HG03103 (cell line): ENCODE results near the gene TUBB2A.
"Not testable (repeated sequence)": the region's sequence is repeated elsewhere in the genome, so short reads cannot be mapped to it uniquely, and the experiment has no call there.

Experiments
- ATAC-seq: cut with Tn5 transposase; IDR thresholded peaks from one replicate; pipeline ENCODE4 v1.9.1; 2021; ENCODE audit warnings: low read depth; ENCODE audit not compliant: unreplicated experiment

Gene TUBB2A

GRCh38 chr6:3156184-3157130, 887 bp downstream of the TUBB2A start:
- not testable (repeated sequence) for ATAC-seq

GRCh38 chr6:3155416-3155815, 1.9 kb downstream of the TUBB2A start:
- ATAC-seq = not testable (repeated sequence)

- no peak for ATAC-seq
These were observed 4.7 kb downstream of the TUBB2A start for GRCh38 chr6:3152689-3153088.

GRCh38 chr6:3151691-3152090, 5.7 kb downstream of the TUBB2A start:
- no peak for ATAC-seq

GRCh38 chr6:3147914-3148757, 9.2 kb downstream of the TUBB2A start:
- no peak for ATAC-seq

- no peak for ATAC-seq
These were observed 12.8 kb downstream of the TUBB2A start for GRCh38 chr6:3144571-3144970.

GRCh38 chr6:3143158-3143557, 14.2 kb downstream of the TUBB2A start:
- no peak for ATAC-seq

- no peak for ATAC-seq
These were observed 14.8 kb downstream of the TUBB2A start for GRCh38 chr6:3142536-3142935.

GRCh38 chr6:3140201-3140600, 17.1 kb downstream of the TUBB2A start:
- ATAC-seq = no peak

- no peak for ATAC-seq
These were observed 18.0 kb downstream of the TUBB2A start for GRCh38 chr6:3139090-3139903.

GRCh38 chr6:3138341-3138740, 19.0 kb downstream of the TUBB2A start:
- ATAC-seq = no peak

GRCh38 chr6:3137873-3138272, 19.5 kb downstream of the TUBB2A start:
- not testable (repeated sequence) for ATAC-seq

- no peak for ATAC-seq
These were observed 20.1 kb downstream of the TUBB2A start for GRCh38 chr6:3137057-3137777.

GRCh38 chr6:3136292-3137011, 20.9 kb downstream of the TUBB2A start:
- no peak for ATAC-seq

- ATAC-seq = no peak
These were observed 21.6 kb downstream of the TUBB2A start for GRCh38 chr6:3135668-3136291.

- no peak for ATAC-seq
These were observed 23.8 kb downstream of the TUBB2A start for GRCh38 chr6:3133515-3133914.

GRCh38 chr6:3131695-3132094, 25.6 kb downstream of the TUBB2A start:
- no peak for ATAC-seq

GRCh38 chr6:3128356-3129108, 28.8 kb downstream of the TUBB2A start:
- no peak for ATAC-seq
